Measurements from ENCODE around the gene XIAP. TPM values are rescaled to one million over a fixed set of nuclear protein-coding genes. Genes with fewer than 3 reads are reported as not detected.

The XIAP gene
- total RNA-seq, 1 donor from 2014 or later = 37.2 TPM

GRCh38 chrX:123959281-123960063 lies 99.6 kb downstream of the XIAP start:
- DNase-seq (ENCODE audit: low read depth in 2 of 2) = peak in 1 of 2 donors; percentile 21

GRCh38 chrX:123960956-123961267 lies 101.1 kb downstream of the XIAP start:
- no peak for DNase-seq (ENCODE audit: low read depth in 2 of 2)

GRCh38 chrX:123961268-123962005 lies 101.6 kb downstream of the XIAP start, which contains the start of gene STAG2:
Gene STAG2 (plus strand): TSS chrX:123961706. CDS start chrX:124022628, 60,922 bp downstream.
- peak; percentile 74 to 88 for DNase-seq (ENCODE audit: low read depth in 2 of 2)

GRCh38 chrX:123962006-123962467 lies 102.2 kb downstream of the XIAP start:
- peak in 1 of 2 donors; percentile 5 for DNase-seq (ENCODE audit: low read depth in 2 of 2)

- peak; percentile 88 to 94 for DNase-seq (ENCODE audit: low read depth in 2 of 2)
These were observed 103.0 kb downstream of the XIAP start for GRCh38 chrX:123962794-123963373.

Other genes with a start within 250 kb of the XIAP start
- 38.8 and 39.3 TPM in 2 replicates for gene THOC2, start 127.0 kb upstream of the XIAP start, total RNA-seq
- 78.4 and 79.5 TPM in 2 replicates for gene STAG2, start 101.7 kb downstream of the XIAP start, total RNA-seq

Measured in dermis microvascular lymphatic vessel endothelial cell (primary cell).